ENCODE results near the gene AAMDC.

- TF ChIP-seq POLR2A (IDR thresholded peaks at IDR 0.05) = no peak
- TF ChIP-seq CTCF (IDR thresholded peaks at IDR 0.05) = no peak
These were observed 7.7 kb upstream of the AAMDC start for GRCh38 chr11:77813256-77813655.

Data from body of pancreas (tissue), 4 donors.